ENCODE results near the gene CES4A.
A peak's percentile ranks its signal among the peaks of the same experiment; 100 is the strongest.

Gene CES4A

DNA sequence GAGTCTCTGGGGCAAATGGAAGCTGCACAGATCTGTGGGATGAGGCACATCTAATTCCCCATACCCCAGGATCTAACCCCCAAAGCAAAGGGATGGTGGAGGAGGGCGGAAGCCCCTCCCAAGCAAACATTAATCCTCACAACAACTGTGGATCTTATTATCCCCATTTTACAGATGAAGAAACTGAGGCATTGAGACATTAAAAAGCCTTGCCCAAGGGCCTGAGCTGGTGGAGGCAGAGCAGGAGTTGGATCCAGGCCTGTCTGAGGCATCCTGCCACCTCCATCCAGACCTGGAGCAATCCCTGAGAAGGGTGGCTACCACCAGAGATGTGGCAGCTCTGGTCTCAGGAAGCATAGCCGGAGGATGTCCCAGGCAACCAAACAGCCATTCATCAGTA is 22.9 kb downstream of the CES4A start:
- TF ChIP-seq YY1 (IDR thresholded peaks at IDR 0.05; ENCODE audit: insufficient read depth, insufficient read length) = no peak
- TF ChIP-seq SUZ12 (IDR thresholded peaks at IDR 0.05; ENCODE audit: extremely low read depth, insufficient read depth, insufficient read length) = no peak
- no peak for TF ChIP-seq ZNF274 (IDR thresholded peaks at IDR 0.05; ENCODE audit: low read depth, low read length)
- peaks cover 27% of the 10 kb centered on the region for H3K27me3 ChIP-seq (ENCODE audit: insufficient read depth, insufficient read length)
- no peak overlapping the region for H3K9ac ChIP-seq (ENCODE audit: insufficient read length, low read depth)
- H3K4me1 ChIP-seq (ENCODE audit: insufficient read depth, insufficient read length) = peaks cover 15% of the 10 kb centered on the region
- H3K36me3 ChIP-seq (ENCODE audit: insufficient read depth, insufficient read length, low read length) = no peaks in the 10 kb centered on the region
- no peak for DNase-seq (ENCODE audit: low read depth, low spot score)
- no peak overlapping the region for H3K4me3 ChIP-seq (ENCODE audit: insufficient read length, low read depth)
- no peaks in the 10 kb centered on the region for H3K9me3 ChIP-seq (ENCODE audit: insufficient read depth, low read length)

GRCh38 chr16:67013233-67013822 is 24.9 kb downstream of the CES4A start:
- DNase-seq (ENCODE audit: low read depth, low spot score) = no peak
- H3K9me3 ChIP-seq (ENCODE audit: insufficient read depth, low read length) = no peaks in the 10 kb centered on the region
- H3K4me3 ChIP-seq (ENCODE audit: insufficient read length, low read depth) = peak overlapping the region; percentile 44
- H3K9ac ChIP-seq (ENCODE audit: insufficient read length, low read depth) = peak overlapping the region; percentile 77
- H3K4me1 ChIP-seq (ENCODE audit: insufficient read depth, insufficient read length) = peaks cover 13% of the 10 kb centered on the region
- peaks cover 27% of the 10 kb centered on the region for H3K27me3 ChIP-seq (ENCODE audit: insufficient read depth, insufficient read length)
- no peaks in the 10 kb centered on the region for H3K36me3 ChIP-seq (ENCODE audit: insufficient read depth, insufficient read length, low read length)
- TF ChIP-seq YY1 (IDR thresholded peaks at IDR 0.05; ENCODE audit: insufficient read depth, insufficient read length) = no peak
- TF ChIP-seq ZNF274 (IDR thresholded peaks at IDR 0.05; ENCODE audit: low read depth, low read length) = no peak
- TF ChIP-seq SUZ12 (IDR thresholded peaks at IDR 0.05; ENCODE audit: extremely low read depth, insufficient read depth, insufficient read length) = no peak

- Histone ChIP-seq H3K9me3 (ENCODE audit: insufficient read depth, low read length) (no peaks in the 10 kb centered on the region), H3K4me3 (ENCODE audit: insufficient read length, low read depth) (peak overlapping the region; percentile 44), H3K4me1 (ENCODE audit: insufficient read depth, insufficient read length) (peaks cover 13% of the 10 kb centered on the region), H3K36me3 (ENCODE audit: insufficient read depth, insufficient read length, low read length) (no peaks in the 10 kb centered on the region), H3K9ac (ENCODE audit: insufficient read length, low read depth) (peak overlapping the region; percentile 77), H3K27me3 (ENCODE audit: insufficient read depth, insufficient read length) (peaks cover 27% of the 10 kb centered on the region)
- DNase-seq (ENCODE audit: low read depth, low spot score) = no peak
- no peak for TF ChIP-seq ZNF274 (IDR thresholded peaks at IDR 0.05; ENCODE audit: low read depth, low read length)
- TF ChIP-seq SUZ12 (IDR thresholded peaks at IDR 0.05; ENCODE audit: extremely low read depth, insufficient read depth, insufficient read length) = no peak
- TF ChIP-seq YY1 (IDR thresholded peaks at IDR 0.05; ENCODE audit: insufficient read depth, insufficient read length) = no peak
Measured at GRCh38 chr16:67013823-67014633, 25.6 kb downstream of the CES4A start.

GRCh38 chr16:67014634-67015312 is 26.4 kb downstream of the CES4A start:
- H3K36me3 ChIP-seq (ENCODE audit: insufficient read depth, insufficient read length, low read length) = no peaks in the 10 kb centered on the region
- peaks cover 27% of the 10 kb centered on the region for H3K27me3 ChIP-seq (ENCODE audit: insufficient read depth, insufficient read length)
- H3K9ac ChIP-seq (ENCODE audit: insufficient read length, low read depth) = peak overlapping the region; percentile 77
- no peak for DNase-seq (ENCODE audit: low read depth, low spot score)
- H3K4me3 ChIP-seq (ENCODE audit: insufficient read length, low read depth) = peak overlapping the region; percentile 44
- H3K4me1 ChIP-seq (ENCODE audit: insufficient read depth, insufficient read length) = peaks cover 13% of the 10 kb centered on the region
- no peaks in the 10 kb centered on the region for H3K9me3 ChIP-seq (ENCODE audit: insufficient read depth, low read length)
- no peak for TF ChIP-seq SUZ12 (IDR thresholded peaks at IDR 0.05; ENCODE audit: extremely low read depth, insufficient read depth, insufficient read length)
- TF ChIP-seq YY1 (IDR thresholded peaks at IDR 0.05; ENCODE audit: insufficient read depth, insufficient read length) = no peak
- TF ChIP-seq ZNF274 (IDR thresholded peaks at IDR 0.05; ENCODE audit: low read depth, low read length) = no peak

DNA sequence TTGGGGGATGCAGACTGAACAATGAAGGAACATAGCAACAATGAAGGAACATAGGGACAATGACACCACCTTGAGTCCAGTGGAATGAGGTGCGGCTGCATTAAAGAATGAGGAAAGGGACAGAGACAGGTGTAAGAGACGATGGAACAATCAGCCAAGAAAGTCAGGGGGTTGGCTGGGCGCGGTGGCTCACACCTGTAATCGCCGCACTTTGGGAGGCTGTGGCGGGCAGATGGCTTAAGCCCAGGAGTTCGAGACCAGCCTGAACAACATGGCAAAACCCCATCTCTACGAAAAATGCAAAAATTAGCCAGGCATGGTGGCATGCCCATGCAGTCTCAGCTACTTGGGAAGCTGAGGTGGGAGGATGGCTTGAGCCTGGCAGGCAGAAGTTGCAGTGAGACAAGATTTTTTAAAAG is 26.9 kb downstream of the CES4A start:
- TF ChIP-seq SUZ12 (IDR thresholded peaks at IDR 0.05; ENCODE audit: extremely low read depth, insufficient read depth, insufficient read length) = no peak
- TF ChIP-seq ZNF274 (IDR thresholded peaks at IDR 0.05; ENCODE audit: low read depth, low read length) = no peak
- TF ChIP-seq YY1 (IDR thresholded peaks at IDR 0.05; ENCODE audit: insufficient read depth, insufficient read length) = no peak
- Histone ChIP-seq H3K27me3 (ENCODE audit: insufficient read depth, insufficient read length) (peaks cover 27% of the 10 kb centered on the region), H3K4me3 (ENCODE audit: insufficient read length, low read depth) (no peak overlapping the region), H3K9me3 (ENCODE audit: insufficient read depth, low read length) (no peaks in the 10 kb centered on the region), H3K36me3 (ENCODE audit: insufficient read depth, insufficient read length, low read length) (no peaks in the 10 kb centered on the region), H3K4me1 (ENCODE audit: insufficient read depth, insufficient read length) (peaks cover 13% of the 10 kb centered on the region), H3K9ac (ENCODE audit: insufficient read length, low read depth) (no peak overlapping the region)
- no peak for DNase-seq (ENCODE audit: low read depth, low spot score)

DNA sequence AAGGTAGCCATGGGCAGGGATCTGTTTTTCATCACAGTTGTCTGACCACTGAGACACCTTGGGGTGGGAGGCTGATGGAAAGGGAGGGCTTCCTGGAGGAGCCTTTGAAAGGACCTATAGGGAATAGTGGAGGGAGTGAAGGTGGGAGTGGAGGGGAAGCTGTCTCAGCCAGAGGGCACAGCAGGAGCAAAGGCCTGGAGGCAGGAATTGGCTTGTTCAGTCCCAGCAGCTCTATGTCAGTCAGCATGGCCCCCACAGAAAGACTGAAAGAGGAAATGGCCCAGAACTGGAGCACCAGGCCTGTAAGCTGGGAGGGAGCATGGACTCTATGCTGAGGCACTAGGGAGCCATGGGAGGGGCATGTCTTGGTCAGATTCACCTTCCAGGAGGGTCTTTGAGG is 27.8 kb downstream of the CES4A start:
- no peak overlapping the region for H3K9ac ChIP-seq (ENCODE audit: insufficient read length, low read depth)
- no peak for DNase-seq (ENCODE audit: low read depth, low spot score)
- TF ChIP-seq ZNF274 (IDR thresholded peaks at IDR 0.05; ENCODE audit: low read depth, low read length) = no peak
- no peak for TF ChIP-seq SUZ12 (IDR thresholded peaks at IDR 0.05; ENCODE audit: extremely low read depth, insufficient read depth, insufficient read length)
- TF ChIP-seq YY1 (IDR thresholded peaks at IDR 0.05; ENCODE audit: insufficient read depth, insufficient read length) = no peak

More for the DNA sequence above, 27.8 kb downstream of the CES4A start:
- Histone ChIP-seq H3K4me1 (ENCODE audit: insufficient read depth, insufficient read length) (peaks cover 13% of the 10 kb centered on the region), H3K9me3 (ENCODE audit: insufficient read depth, low read length) (no peaks in the 10 kb centered on the region), H3K27me3 (ENCODE audit: insufficient read depth, insufficient read length) (peaks cover 27% of the 10 kb centered on the region), H3K4me3 (ENCODE audit: insufficient read length, low read depth) (no peak overlapping the region), H3K36me3 (ENCODE audit: insufficient read depth, insufficient read length, low read length) (no peaks in the 10 kb centered on the region)
